Uterus (tissue), 4 donors: Measurements from ENCODE around the gene IDNK. TPM values are rescaled to one million over a fixed set of nuclear protein-coding genes. Genes with fewer than 3 reads are reported as not detected.

ENCODE experiments used
- DNase-seq, 2 donors: peaks; one replicate each; pipeline ENCODE4 v3.0.0-alpha.2; 2019 to 2020
- H3K27ac ChIP-seq, 2 donors: fragments of 200-600 bp; sonication (generic); 1 replicate in 1 of 2; 2 replicates in 1 of 2; pipeline ENCODE4 v1.5.1; 2016 to 2018
- H3K27me3 ChIP-seq, 2 donors: fragments of 200-600 bp; sonication (generic); one replicate each; pipeline ENCODE4 v1.5.1; 2018 to 2019; ENCODE audit warnings: control low read depth in 1 of 2
- H3K36me3 ChIP-seq, 2 donors: fragments of 200-600 bp; sonication (generic); one replicate each; pipeline ENCODE4 v1.5.1; 2019; ENCODE audit warnings: control low read depth in 1 of 2
- H3K4me1 ChIP-seq, 2 donors: fragments of 200-600 bp; sonication (generic); one replicate each; pipeline ENCODE4 v1.5.1; 2018 to 2019; ENCODE audit warnings: control low read depth in 1 of 2
- H3K4me3 ChIP-seq, 2 donors: fragments of 200-600 bp; sonication (generic); 1 replicate in 1 of 2; 2 replicates in 1 of 2; pipeline ENCODE4 v1.5.1; 2018 to 2019; ENCODE audit warnings: mild to moderate bottlenecking in 1 of 2
- H3K9me3 ChIP-seq, 2 donors: fragments of 200-600 bp; sonication (generic); one replicate each; pipeline ENCODE4 v1.5.1; 2019; ENCODE audit warnings: control low read depth in 1 of 2
- POLR2A ChIP-seq, 2 donors: fragments of 450-650 bp; IDR thresholded peaks; one replicate each; pipeline ENCODE4 v1.6.1; 2016; ENCODE audit warnings: antibody characterized with exemption in 2 of 2, mild to moderate bottlenecking in 1 of 2, moderate library complexity in 1 of 2
- intact Hi-C: fragments of 100-400 bp; cut with DNase I; formaldehyde crosslinking; loops from one replicate; pipeline ENCODE4 v1.15.1; 2023; ENCODE audit warnings: low total_unique reads
- total RNA-seq, 4 donors: library from RNA; depleted of rRNA in 3 of 4; stranded (reverse); fragments of >200 nt in 3 of 4; gene quantifications; one replicate each; pipeline versions ENCODE4 v1.1.0 to v1.2.4, GENCODE V29; 2014 to 2023
- TF ChIP-seq, protein P1 (sequence below), 4 experiments: fragments of 200-600 bp in 2 of 4; fragments of 450-650 bp in 2 of 4; sonication (generic) in 2 of 4; IDR thresholded peaks; one replicate each; pipeline ENCODE4 v1.5.1; 2016 to 2019; ENCODE audit warnings: antibody characterized with exemption in 4 of 4, mild to moderate bottlenecking in 2 of 4, moderate library complexity in 1 of 4
- donor health status: DM: yes; HTN: yes; CAD: no.

Gene IDNK
- total RNA-seq, 4 donors from 2014 or later, result 2.6 to 5.5 (median 4.0) TPM; not detected in 1

- Histone ChIP-seq H3K36me3 (no peaks in the 10 kb centered on the region), H3K9me3 (no peaks in the 10 kb centered on the region), H3K27me3 (no peaks in the 10 kb centered on the region), H3K4me3 (no peak overlapping the region), H3K27ac (no peak overlapping the region), H3K4me1 (no peaks in the 10 kb centered on the region)
- no peak for DNase-seq
- no peak for TF ChIP-seq POLR2A (IDR thresholded peaks at IDR 0.05)
- TF ChIP-seq, protein P1, sequence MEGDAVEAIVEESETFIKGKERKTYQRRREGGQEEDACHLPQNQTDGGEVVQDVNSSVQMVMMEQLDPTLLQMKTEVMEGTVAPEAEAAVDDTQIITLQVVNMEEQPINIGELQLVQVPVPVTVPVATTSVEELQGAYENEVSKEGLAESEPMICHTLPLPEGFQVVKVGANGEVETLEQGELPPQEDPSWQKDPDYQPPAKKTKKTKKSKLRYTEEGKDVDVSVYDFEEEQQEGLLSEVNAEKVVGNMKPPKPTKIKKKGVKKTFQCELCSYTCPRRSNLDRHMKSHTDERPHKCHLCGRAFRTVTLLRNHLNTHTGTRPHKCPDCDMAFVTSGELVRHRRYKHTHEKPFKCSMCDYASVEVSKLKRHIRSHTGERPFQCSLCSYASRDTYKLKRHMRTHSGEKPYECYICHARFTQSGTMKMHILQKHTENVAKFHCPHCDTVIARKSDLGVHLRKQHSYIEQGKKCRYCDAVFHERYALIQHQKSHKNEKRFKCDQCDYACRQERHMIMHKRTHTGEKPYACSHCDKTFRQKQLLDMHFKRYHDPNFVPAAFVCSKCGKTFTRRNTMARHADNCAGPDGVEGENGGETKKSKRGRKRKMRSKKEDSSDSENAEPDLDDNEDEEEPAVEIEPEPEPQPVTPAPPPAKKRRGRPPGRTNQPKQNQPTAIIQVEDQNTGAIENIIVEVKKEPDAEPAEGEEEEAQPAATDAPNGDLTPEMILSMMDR (IDR thresholded peaks at IDR 0.05), result no peak
- intact Hi-C loops, result no loop called here
Observed at GRCh38 chr9:83636813-83637212, 13.9 kb downstream of the IDNK start.

DNA sequence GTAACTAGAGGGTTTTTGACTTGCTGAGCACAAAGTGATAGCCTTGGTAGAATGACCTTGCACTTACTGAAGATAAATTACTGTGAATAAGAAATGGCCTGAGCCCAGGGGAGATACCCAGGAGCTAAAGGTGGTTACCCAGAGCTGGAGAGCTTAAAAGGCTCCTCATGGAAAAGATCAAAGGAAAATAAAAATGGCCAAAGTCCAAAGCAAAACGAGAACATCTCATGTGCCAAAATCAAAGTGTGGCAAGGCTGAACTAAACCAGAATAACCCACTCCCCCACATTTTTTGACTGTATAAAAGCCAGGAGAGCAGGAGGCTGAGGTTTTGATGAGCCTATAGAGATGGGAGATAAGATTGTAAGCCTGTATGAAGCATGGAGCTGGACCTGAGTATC is 14.4 kb downstream of the IDNK start:
- H3K36me3 ChIP-seq, result no peaks in the 10 kb centered on the region
- no peak for DNase-seq
- H3K9me3 ChIP-seq, result no peaks in the 10 kb centered on the region
- no peaks in the 10 kb centered on the region for H3K27me3 ChIP-seq
- H3K4me1 ChIP-seq, result no peaks in the 10 kb centered on the region
- intact Hi-C loops, result no loop called here
- H3K27ac ChIP-seq, result no peak overlapping the region
- TF ChIP-seq, protein P1 (IDR thresholded peaks at IDR 0.05), result no peak
- TF ChIP-seq POLR2A (IDR thresholded peaks at IDR 0.05), result no peak
- H3K4me3 ChIP-seq, result no peak overlapping the region

GRCh38 chr9:83639266-83639665 is 16.3 kb downstream of the IDNK start:
- TF ChIP-seq POLR2A (IDR thresholded peaks at IDR 0.05), result no peak
- TF ChIP-seq, protein P1 (IDR thresholded peaks at IDR 0.05), result no peak
- H3K36me3 ChIP-seq, result no peaks in the 10 kb centered on the region
- no peaks in the 10 kb centered on the region for H3K4me1 ChIP-seq
- no peaks in the 10 kb centered on the region for H3K9me3 ChIP-seq
- no peaks in the 10 kb centered on the region for H3K27me3 ChIP-seq
- H3K27ac ChIP-seq, result no peak overlapping the region
- no peak overlapping the region for H3K4me3 ChIP-seq
- no peak for DNase-seq
- intact Hi-C loops, result no loop called here

DNA sequence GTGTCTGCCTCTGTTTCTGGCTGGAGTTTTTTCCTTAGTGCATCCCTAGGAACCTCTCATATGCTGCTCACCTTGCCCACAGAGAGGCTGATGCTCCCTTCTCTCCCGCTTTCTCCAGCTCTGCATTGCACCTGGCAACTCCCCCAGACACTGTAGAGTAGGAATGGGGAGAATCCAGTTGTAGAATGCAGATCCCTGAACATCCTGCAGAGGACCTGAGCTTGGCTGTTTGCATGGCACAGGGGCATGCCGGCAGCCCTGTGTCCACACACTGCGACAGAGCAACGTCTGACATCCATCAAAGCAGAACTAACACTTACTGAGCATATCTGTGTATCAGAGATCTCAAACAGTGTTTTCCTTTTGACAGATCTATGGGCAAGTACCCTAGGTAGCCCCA is 19.9 kb downstream of the IDNK start:
- Histone ChIP-seq H3K4me3 (no peak overlapping the region), H3K27ac (no peak overlapping the region), H3K27me3 (no peaks in the 10 kb centered on the region), H3K4me1 (no peaks in the 10 kb centered on the region), H3K9me3 (no peaks in the 10 kb centered on the region), H3K36me3 (no peaks in the 10 kb centered on the region)
- intact Hi-C loops, result no loop called here
- TF ChIP-seq, protein P1 (IDR thresholded peaks at IDR 0.05), result no peak
- no peak for TF ChIP-seq POLR2A (IDR thresholded peaks at IDR 0.05)
- DNase-seq, result no peak

DNA sequence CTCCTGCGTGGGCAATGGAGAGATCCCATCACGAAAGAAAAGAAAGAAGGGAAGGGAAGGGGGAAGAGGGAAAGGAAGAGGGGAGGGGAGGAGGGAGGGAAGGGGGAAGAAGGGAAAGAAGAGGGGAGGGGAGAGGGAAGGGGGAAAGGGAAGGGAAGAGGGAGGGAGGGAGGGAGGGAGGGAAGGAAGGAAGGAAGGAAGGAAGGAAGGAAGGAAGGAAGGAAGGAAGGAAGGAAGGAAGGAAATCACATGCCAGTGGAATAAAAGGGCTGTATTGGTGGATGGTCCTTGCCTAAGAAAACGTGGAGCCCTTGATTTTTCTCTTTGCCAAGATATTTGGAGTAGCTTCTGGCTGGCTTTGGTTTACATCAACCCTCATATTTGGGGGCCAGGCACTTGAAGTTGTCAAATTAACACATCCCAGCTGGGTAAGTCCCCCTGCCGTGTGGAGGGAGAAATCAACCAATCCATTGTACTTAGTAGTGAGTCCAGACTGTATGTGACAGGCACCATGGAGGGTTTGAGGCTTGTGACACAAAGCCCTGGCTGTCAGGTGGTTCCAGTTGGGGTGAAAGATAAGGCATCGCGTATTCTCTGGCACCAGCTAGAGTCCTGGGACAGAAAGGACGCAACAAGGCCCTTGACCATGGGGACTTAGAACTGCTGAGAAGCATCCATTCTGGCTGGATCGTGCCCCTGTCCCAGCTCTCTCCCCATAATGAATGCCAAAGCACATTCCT is 23.7 kb downstream of the IDNK start:
- intact Hi-C loops, result no loop called here
- no peaks in the 10 kb centered on the region for H3K27me3 ChIP-seq
- DNase-seq, result no peak
- H3K9me3 ChIP-seq, result no peaks in the 10 kb centered on the region
- no peaks in the 10 kb centered on the region for H3K36me3 ChIP-seq
- no peak overlapping the region for H3K4me3 ChIP-seq
- TF ChIP-seq POLR2A (IDR thresholded peaks at IDR 0.05), result no peak
- TF ChIP-seq, protein P1 (IDR thresholded peaks at IDR 0.05), result no peak
- no peak overlapping the region for H3K27ac ChIP-seq
- no peaks in the 10 kb centered on the region for H3K4me1 ChIP-seq
